ENCODE results near the gene FGF11. TPM values are rescaled to one million over a fixed set of nuclear protein-coding genes. Genes with fewer than 3 reads are reported as not detected.

The FGF11 gene
- total and polyA plus RNA-seq, 12 donors, result 2.0 to 15.9 (median 7.6) TPM

DNA sequence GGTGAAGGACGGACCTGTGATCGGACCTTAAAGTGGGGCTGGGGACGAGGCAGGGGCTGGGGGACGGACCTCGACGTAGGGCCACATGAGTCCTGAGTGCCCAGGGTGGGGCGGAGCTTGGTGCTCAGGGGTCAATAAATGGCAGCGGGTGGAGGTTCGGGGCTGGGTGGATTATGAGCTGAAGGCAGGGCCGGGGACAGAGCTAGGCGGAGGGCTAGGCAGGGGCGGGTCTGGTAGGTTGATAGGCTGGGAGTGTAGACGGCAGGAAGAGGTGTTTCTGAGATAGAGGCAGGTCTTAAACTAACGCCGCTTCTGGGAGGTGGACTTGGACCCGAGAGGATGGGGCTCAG lies 6.3 kb downstream of the FGF11 start:
- H3K27ac ChIP-seq, result peak overlapping the region in 3 of 10 donors; percentile 47 to 78 (median 77)
- TF ChIP-seq, protein P1, sequence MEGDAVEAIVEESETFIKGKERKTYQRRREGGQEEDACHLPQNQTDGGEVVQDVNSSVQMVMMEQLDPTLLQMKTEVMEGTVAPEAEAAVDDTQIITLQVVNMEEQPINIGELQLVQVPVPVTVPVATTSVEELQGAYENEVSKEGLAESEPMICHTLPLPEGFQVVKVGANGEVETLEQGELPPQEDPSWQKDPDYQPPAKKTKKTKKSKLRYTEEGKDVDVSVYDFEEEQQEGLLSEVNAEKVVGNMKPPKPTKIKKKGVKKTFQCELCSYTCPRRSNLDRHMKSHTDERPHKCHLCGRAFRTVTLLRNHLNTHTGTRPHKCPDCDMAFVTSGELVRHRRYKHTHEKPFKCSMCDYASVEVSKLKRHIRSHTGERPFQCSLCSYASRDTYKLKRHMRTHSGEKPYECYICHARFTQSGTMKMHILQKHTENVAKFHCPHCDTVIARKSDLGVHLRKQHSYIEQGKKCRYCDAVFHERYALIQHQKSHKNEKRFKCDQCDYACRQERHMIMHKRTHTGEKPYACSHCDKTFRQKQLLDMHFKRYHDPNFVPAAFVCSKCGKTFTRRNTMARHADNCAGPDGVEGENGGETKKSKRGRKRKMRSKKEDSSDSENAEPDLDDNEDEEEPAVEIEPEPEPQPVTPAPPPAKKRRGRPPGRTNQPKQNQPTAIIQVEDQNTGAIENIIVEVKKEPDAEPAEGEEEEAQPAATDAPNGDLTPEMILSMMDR (IDR thresholded peaks at IDR 0.05), result no peak
- H3K27me3 ChIP-seq, result peaks cover 0 to 60% (median 4%) of the 10 kb centered on the region in 7 donors
- intact Hi-C loops (cut with DNase I), result no loop called here
- DNase-seq (no peak), ATAC-seq (peak in 7 of 8 donors; percentile 13 to 50 (median 38))
- H3K4me1 ChIP-seq, result peaks cover 6 to 32% (median 26%) of the 10 kb centered on the region in 9 donors
- no peaks in the 10 kb centered on the region for H3K36me3 ChIP-seq
- no peaks in the 10 kb centered on the region for H3K9me3 ChIP-seq
- H3K4me3 ChIP-seq, result peak overlapping the region in 9 of 10 donors; percentile 33 to 62 (median 55)
- 6 to 14% methylated on average over 16 of the region's 16 CpGs for WGBS, 2 donors

DNA sequence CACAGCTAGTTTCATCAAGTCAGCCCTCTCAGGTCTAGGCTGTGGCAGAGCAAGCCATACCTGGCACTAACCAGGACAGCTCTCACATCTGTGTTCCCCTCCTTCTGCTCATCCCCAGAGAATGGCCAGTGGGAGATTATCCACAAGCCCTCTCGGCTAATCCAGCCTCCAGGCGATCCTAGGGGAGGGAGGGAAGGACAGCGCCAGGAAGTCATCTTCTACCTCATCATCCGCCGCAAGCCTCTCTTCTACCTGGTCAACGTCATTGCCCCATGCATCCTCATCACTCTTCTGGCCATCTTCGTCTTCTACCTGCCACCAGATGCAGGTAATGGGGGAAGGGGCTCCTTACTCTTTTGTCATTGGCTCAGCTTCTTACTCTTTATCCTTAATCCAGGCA lies 9.1 kb downstream of the FGF11 start:
- no peak for ATAC-seq
- no peaks in the 10 kb centered on the region for H3K36me3 ChIP-seq
- intact Hi-C loops (cut with DNase I), result no loop called here
- peaks cover 6 to 28% (median 23%) of the 10 kb centered on the region in 9 donors for H3K4me1 ChIP-seq
- WGBS, 2 donors, result 83 to 88% methylated on average over 7 of the region's 7 CpGs
- H3K9me3 ChIP-seq, result no peaks in the 10 kb centered on the region
- no peak overlapping the region for H3K4me3 ChIP-seq
- no peak overlapping the region for H3K27ac ChIP-seq
- H3K27me3 ChIP-seq, result peaks cover 0 to 45% (median 0%) of the 10 kb centered on the region in 7 donors
- DNase-seq, result no peak
- TF ChIP-seq, protein P1 (IDR thresholded peaks at IDR 0.05), result no peak

- TF ChIP-seq, protein P1 (IDR thresholded peaks at IDR 0.05), result no peak
- Histone ChIP-seq H3K27me3 (no peaks in the 10 kb centered on the region), H3K9me3 (no peaks in the 10 kb centered on the region), H3K4me1 (peaks cover 0 to 13% (median 0%) of the 10 kb centered on the region in 9 donors), H3K27ac (peak overlapping the region in 1 of 10 donors; percentile 23), H3K36me3 (peaks cover 0 to 38% (median 7%) of the 10 kb centered on the region in 9 donors), H3K4me3 (no peak overlapping the region)
- DNase-seq, result no peak
- no peak for ATAC-seq
- intact Hi-C loops (cut with DNase I), result no loop called here
- WGBS, 2 donors, result 77 to 82% methylated on average over 3 of the region's 3 CpGs
Measured at GRCh38 chr17:7459961-7460545, 20.7 kb downstream of the FGF11 start.

GRCh38 chr17:7460850-7461660 lies 21.7 kb downstream of the FGF11 start:
- WGBS, 2 donors, result 94% methylated on average over 7 of the region's 7 CpGs
- no peaks in the 10 kb centered on the region for H3K27me3 ChIP-seq
- H3K36me3 ChIP-seq, result peaks cover 0 to 48% (median 7%) of the 10 kb centered on the region in 9 donors
- DNase-seq, result no peak
- peaks cover 3 to 17% (median 7%) of the 10 kb centered on the region in 9 donors for H3K4me1 ChIP-seq
- ATAC-seq, result no peak
- H3K9me3 ChIP-seq, result no peaks in the 10 kb centered on the region
- intact Hi-C loops (cut with DNase I), result no loop called here
- no peak overlapping the region for H3K27ac ChIP-seq
- TF ChIP-seq, protein P1 (IDR thresholded peaks at IDR 0.05), result no peak
- no peak overlapping the region for H3K4me3 ChIP-seq

Measured in heart right ventricle (tissue), 16 donors.